Measurements from ENCODE around the gene PAX2.

- no peak for TF ChIP-seq CTCF (IDR thresholded peaks at IDR 0.05; ENCODE audit: low read depth, low read length, missing input control)
- TF ChIP-seq GABPA (IDR thresholded peaks at IDR 0.05 in 1 of 2, conservative IDR thresholded peaks at IDR 0.05 in 1 of 2) = no peak
- no peak for TF ChIP-seq RAD21 (IDR thresholded peaks at IDR 0.05)
- TF ChIP-seq TAF1 (conservative IDR thresholded peaks at IDR 0.05) = no peak
- no peak for TF ChIP-seq REST (IDR thresholded peaks at IDR 0.05)
- TF ChIP-seq FOXA1 (IDR thresholded peaks at IDR 0.05) = no peak
- TF ChIP-seq YY1 (IDR thresholded peaks at IDR 0.05) = no peak
- TF ChIP-seq ATF3 (IDR thresholded peaks at IDR 0.05) = no peak
- TF ChIP-seq MAX (IDR thresholded peaks at IDR 0.05) = no peak
- TF ChIP-seq SP1 (IDR thresholded peaks at IDR 0.05) = no peak
- no peak for TF ChIP-seq RXRA (IDR thresholded peaks at IDR 0.05)
These were observed 10.4 kb downstream of the PAX2 start for GRCh38 chr10:100755821-100756220.

Data from liver (tissue), 3 donors.